Heart left ventricle (tissue), 16 donors: Measurements from ENCODE around the gene LTBR. TPM values are rescaled to one million over a fixed set of nuclear protein-coding genes. Genes with fewer than 3 reads are reported as not detected.
"Not testable (repeated sequence)": the region's sequence is repeated elsewhere in the genome, so short reads cannot be mapped to it uniquely, and the experiment has no call there.

Experiments
- ATAC-seq, 4 donors: fragments of 200-7000 bp; cut with Tn5 transposase; one replicate each; pipeline ENCODE4 v1.9.1; 2020 to 2022; ENCODE audit warnings: moderate library complexity in 4 of 4, mild to moderate bottlenecking in 3 of 4, moderate number of reproducible peaks in 1 of 4
- DNase-seq, 5 donors: peaks; one replicate each; pipeline ENCODE4 v3.0.0-alpha.2; 2020
- H3K27ac ChIP-seq, 12 donors: fragments of 200-600 bp; sonication (generic) in 4 of 12; one replicate each; pipeline versions ENCODE4 v1.5.0 to v1.8.0; 2016 to 2022; ENCODE audit warnings: mild to moderate bottlenecking in 2 of 12
- H3K27me3 ChIP-seq, 9 donors: fragments of 200-600 bp; sonication (generic) in 2 of 9; one replicate each; pipeline versions ENCODE4 v1.5.1 to v1.8.0; 2016 to 2022; ENCODE audit warnings: mild to moderate bottlenecking in 3 of 9
- H3K36me3 ChIP-seq, 9 donors: fragments of 200-600 bp; sonication (generic) in 2 of 9; one replicate each; pipeline versions ENCODE4 v1.5.0 to v1.8.0; 2018 to 2022; ENCODE audit warnings: mild to moderate bottlenecking in 2 of 9
- H3K4me1 ChIP-seq, 12 donors: fragments of 200-600 bp; sonication (generic) in 4 of 12; one replicate each; pipeline versions ENCODE4 v1.5.0 to v1.8.0; 2016 to 2022; ENCODE audit warnings: mild to moderate bottlenecking in 3 of 12
- H3K4me3 ChIP-seq, 12 donors: fragments of 200-600 bp; sonication (generic) in 4 of 12; one replicate each; pipeline versions ENCODE4 v1.5.0 to v1.8.0; 2017 to 2022; ENCODE audit warnings: mild to moderate bottlenecking in 9 of 12, moderate library complexity in 4 of 12
- H3K9me3 ChIP-seq, 12 donors: fragments of 200-600 bp; sonication (generic) in 4 of 12; one replicate each; pipeline versions ENCODE4 v1.5.0 to v1.8.0; 2016 to 2022; ENCODE audit warnings: mild to moderate bottlenecking in 1 of 12
- CTCF ChIP-seq, 12 donors: fragments of 200-600 bp; sonication (generic) in 4 of 12; IDR thresholded peaks; one replicate each; pipeline versions ENCODE4 v1.5.0 to v1.8.0; 2018 to 2022; ENCODE audit warnings: antibody characterized with exemption in 12 of 12, mild to moderate bottlenecking in 5 of 12
- POLR2A ChIP-seq, 2 donors: fragments of 450-650 bp; IDR thresholded peaks; one replicate each; pipeline ENCODE4 v1.6.1; 2017; ENCODE audit warnings: antibody characterized with exemption in 2 of 2, mild to moderate bottlenecking in 2 of 2, moderate library complexity in 2 of 2
- WGBS, 4 donors: extraction: QIAGEN DNeasy Blood & Tissue Kit in 2 of 4; methylation state at CpG; one replicate each; pipeline versions ENCODE4 v1.1.5 to v1.1.7; 2013 to 2018; 5-methylcytosine and 5-hydroxymethylcytosine counted together
- intact Hi-C, 10 donors: fragments of 100-400 bp; cut with DNase I; formaldehyde crosslinking; loops; one replicate each; pipeline versions ENCODE4 v1.11.1 to v1.14.2; 2022
- polyA plus RNA-seq, 2 donors: library from polyadenylated mRNA; stranded (reverse); fragments of 200-250 nt; gene quantifications; one replicate each; pipeline ENCODE4 v1.2.3, GENCODE V29; 2013
- total RNA-seq, 9 donors: library from RNA; depleted of rRNA in 2 of 9; stranded (reverse); fragments of >200 nt in 2 of 9; fragmentation: NEBNext Ultra II Directional in 3 of 9; extraction: Animal tissue kit (Norgen Biotek cat#: 25700) in 3 of 9; gene quantifications; one replicate each; pipeline versions ENCODE4 v1.1.0 to v1.2.4, GENCODE V29; 2016 to 2023
- donor health status: ischemic (EF 13 %, LVEDD 7.1; RV severe dilation, severe dysfunction).
- donor health status: healthy with polysubstance abuse.
- donor health status: DM: no; HTN: yes; CAD: no.
- donor health status: DM: no; HTN: no; CAD: no.
- donor health status: ischemic (EF 25% LVEDD 6.9; RV normal size, moderate dysfunction).
- donor health status: ischemic (EF 25% LVEDD 5.7; RV mildly dilated, moderate dysfunction).
- donor health status: healthy.
- donor health status: DM: yes; HTN: yes; CAD: no.
- donor health status: ischemic (EF 35%, LVEDD 5.7; RV mildly dilated, moderate dysfunction).
- donor health status: nonischemic (EF 11% LVEDD 7.7; RV severe dilation, severe dysfunction).
- donor health status: DM: yes; HTN: yes; CAD: no.
- donor health status: PGD.
- donor health status: ischemic (EF 29% LVEDD 5.4; RV normal size, mild dysfunction).
- donor health status: nonischemic (EF 23%, LVEDD 6.1; RV moderate dilation, normal function).

LTBR gene
- total and polyA plus RNA-seq, 11 donors = 16.0 to 83.4 (median 26.2) TPM

- Histone ChIP-seq H3K27me3 (no peaks in the 10 kb centered on the region), H3K4me1 (peaks cover 4 to 72% (median 60%) of the 10 kb centered on the region in 12 donors), H3K9me3 (no peaks in the 10 kb centered on the region), H3K4me3 (no peak overlapping the region), H3K27ac (peak overlapping the region in 11 of 12 donors; percentile 33 to 100 (median 98)), H3K36me3 (peaks cover 0 to 10% (median 0%) of the 10 kb centered on the region in 9 donors)
- WGBS, 4 donors = 51 to 60% (median 56%) methylated on average over 3 to 5 of the region's 5 CpGs
- DNase-seq (no peak), ATAC-seq (no peak)
- intact Hi-C loops = loop anchor here in 5 of 10 donors (2.0 to 10.0 kb wide), 4 partner anchors 19 to 211 kb away; partner anchors contain the start of genes LTBR (in 2 of the 5) and IFFO1 (in 1 of the 5)
- TF ChIP-seq POLR2A (IDR thresholded peaks at IDR 0.05) (no peak), CTCF (IDR thresholded peaks at IDR 0.05) (no peak)
Observed at GRCh38 chr12:6343518-6343917, 40.4 kb upstream of the LTBR start.

- H3K4me3 ChIP-seq, DNase-seq, H3K36me3 ChIP-seq, ATAC-seq, H3K27me3 ChIP-seq, H3K9me3 ChIP-seq: not testable (repeated sequence)
- Histone ChIP-seq H3K4me1 (peaks cover 4 to 65% (median 53%) of the 10 kb centered on the region in 12 donors), H3K27ac (peak overlapping the region in 6 of 12 donors; percentile 97 to 100 (median 100))
- WGBS, 4 donors = 95 to 99% (median 96%) methylated on average over 11 of the region's 11 CpGs
- intact Hi-C loops = loop anchor here in 4 of 10 donors (5.0 to 10.0 kb wide), 3 partner anchors 38 to 211 kb away; partner anchors contain the start of genes LTBR (in 2 of the 4) and IFFO1 (in 1 of the 4)
Observed at GRCh38 chr12:6344101-6344660, 39.8 kb upstream of the LTBR start.

- ATAC-seq = no peak
- Histone ChIP-seq H3K9me3 (no peaks in the 10 kb centered on the region), H3K36me3 (no peaks in the 10 kb centered on the region), H3K4me1 (peaks cover 4 to 58% (median 44%) of the 10 kb centered on the region in 12 donors), H3K27ac (peak overlapping the region in 7 of 12 donors; percentile 13 to 79 (median 58)), H3K4me3 (no peak overlapping the region), H3K27me3 (no peaks in the 10 kb centered on the region)
- intact Hi-C loops = loop anchor here in 1 of 10 donors (10.0 kb wide), 1 partner anchor 209 kb away; the partner anchor contains the start of gene IFFO1
- 60 to 69% (median 66%) methylated on average over 10 of the region's 10 CpGs for WGBS, 4 donors
- DNase-seq = peak in 1 of 5 donors; percentile 33
- no peak for TF ChIP-seq CTCF (IDR thresholded peaks at IDR 0.05)
- no peak for TF ChIP-seq POLR2A (IDR thresholded peaks at IDR 0.05)
Observed at GRCh38 chr12:6345319-6346091, 38.5 kb upstream of the LTBR start.

GRCh38 chr12:6346235-6346832 is 37.6 kb upstream of the LTBR start:
- intact Hi-C loops = loop anchor here in 1 of 10 donors (10.0 kb wide), 1 partner anchor 208 kb away; the partner anchor contains the start of gene IFFO1
- ATAC-seq (no peak), DNase-seq (no peak)
- Histone ChIP-seq H3K36me3 (no peaks in the 10 kb centered on the region), H3K27ac (peak overlapping the region in 8 of 12 donors; percentile 22 to 84 (median 56)), H3K4me1 (peaks cover 4 to 63% (median 43%) of the 10 kb centered on the region in 12 donors), H3K9me3 (no peaks in the 10 kb centered on the region), H3K27me3 (no peaks in the 10 kb centered on the region), H3K4me3 (no peak overlapping the region)
- WGBS, 4 donors = 80 to 89% (median 82%) methylated on average over 5 of the region's 5 CpGs
- no peak for TF ChIP-seq CTCF (IDR thresholded peaks at IDR 0.05)
- TF ChIP-seq POLR2A (IDR thresholded peaks at IDR 0.05) = no peak
